HG03108 (cell line): ENCODE measurements around the gene MTMR2.

Experiments
- ATAC-seq: cut with Tn5 transposase; IDR thresholded peaks from one replicate; pipeline ENCODE4 v1.9.1; 2021; ENCODE audit warnings: moderate library complexity; ENCODE audit not compliant: unreplicated experiment

MTMR2 gene

GRCh38 chr11:95923728-95924413, at the start of gene MTMR2:
Gene MTMR2 (minus strand): TSS chr11:95924107. CDS start chr11:95923954, 153 bp downstream.
- peak; percentile 99 for ATAC-seq

GRCh38 chr11:95972060-95972459, 48.2 kb upstream of the MTMR2 start:
- no peak for ATAC-seq

- no peak for ATAC-seq
These were observed 44.7 kb upstream of the MTMR2 start for GRCh38 chr11:95968585-95968984.

GRCh38 chr11:95964281-95964680, 40.4 kb upstream of the MTMR2 start:
- no peak for ATAC-seq

GRCh38 chr11:95961758-95962157, 37.9 kb upstream of the MTMR2 start:
- ATAC-seq, result no peak

GRCh38 chr11:95950905-95951304, 27.0 kb upstream of the MTMR2 start:
- no peak for ATAC-seq

GRCh38 chr11:95948637-95949036, 24.7 kb upstream of the MTMR2 start:
- ATAC-seq, result no peak

GRCh38 chr11:95944623-95945022, 20.7 kb upstream of the MTMR2 start:
- no peak for ATAC-seq

GRCh38 chr11:95943546-95943945, 19.6 kb upstream of the MTMR2 start:
- no peak for ATAC-seq

GRCh38 chr11:95939091-95939490, 15.2 kb upstream of the MTMR2 start:
- ATAC-seq, result no peak

- ATAC-seq, result no peak
These were observed 13.5 kb upstream of the MTMR2 start for GRCh38 chr11:95937358-95937757.

- no peak for ATAC-seq
These were observed 9.7 kb upstream of the MTMR2 start for GRCh38 chr11:95933594-95933993.

- ATAC-seq, result no peak
These were observed 8.0 kb upstream of the MTMR2 start for GRCh38 chr11:95931916-95932315.

- ATAC-seq, result no peak
These were observed 7.0 kb upstream of the MTMR2 start for GRCh38 chr11:95930948-95931347.

GRCh38 chr11:95926726-95927125, 2.8 kb upstream of the MTMR2 start:
- ATAC-seq, result no peak

GRCh38 chr11:95925011-95925410, 1.1 kb upstream of the MTMR2 start:
- no peak for ATAC-seq

- no peak for ATAC-seq
These were observed 480 bp upstream of the MTMR2 start for GRCh38 chr11:95924414-95924760.

- ATAC-seq, result no peak
These were observed 524 bp downstream of the MTMR2 start for GRCh38 chr11:95923439-95923727.

- ATAC-seq, result no peak
These were observed 1.1 kb downstream of the MTMR2 start for GRCh38 chr11:95922536-95923438.

- ATAC-seq, result no peak
These were observed 1.8 kb downstream of the MTMR2 start for GRCh38 chr11:95922099-95922498.

GRCh38 chr11:95920460-95921105, 3.3 kb downstream of the MTMR2 start:
- no peak for ATAC-seq

- ATAC-seq, result no peak
These were observed 4.4 kb downstream of the MTMR2 start for GRCh38 chr11:95919514-95919913.
